MCF 10A (cell line): ENCODE measurements around the gene ZEB1. TPM values are rescaled to one million over a fixed set of nuclear protein-coding genes. Genes with fewer than 3 reads are reported as not detected.

ENCODE experiments used
- BruUV-seq: library from RNA; stranded (reverse); fragments of 400-500 nt; replicated peaks from 2 replicates; lab custom pipeline; 2021; lab: Mats Ljungman, UMichigan
- CTCF ChIA-PET: fragments of 300-600 bp; sonication (Branson Sonifier 250); formaldehyde crosslinking; extraction: SDS; loops from one replicate; lab custom pipeline; 2021; ENCODE audit warnings: antibody characterized with exemption, inconsistent platforms; lab: Yijun Ruan, JAX
- POLR2A ChIA-PET: fragments of 300-600, 350-650 bp; sonication (Branson Sonifier 250); formaldehyde crosslinking; extraction: SDS; loops from one replicate; lab custom pipeline; 2020; ENCODE audit warnings: antibody characterized with exemption, inconsistent platforms; lab: Yijun Ruan, JAX
- DNase-seq: peaks from one replicate; pipeline ENCODE4 v3.0.0-alpha.2; 2018; ENCODE audit not compliant: unreplicated experiment
- H3K27ac Mint-ChIP-seq: one replicate; pipeline ENCODE4 v1.8.0; 2022; ENCODE audit warnings: mild to moderate bottlenecking, low read depth, mixed read lengths; ENCODE audit not compliant: unreplicated experiment
- H3K27me3 Mint-ChIP-seq: one replicate; pipeline ENCODE4 v1.8.0; 2022; ENCODE audit warnings: mixed read lengths; ENCODE audit not compliant: insufficient read depth, unreplicated experiment
- H3K36me3 Mint-ChIP-seq: one replicate; pipeline ENCODE4 v1.8.0; 2022; ENCODE audit warnings: mild to moderate bottlenecking, moderate library complexity, mixed read lengths; ENCODE audit not compliant: insufficient read depth, unreplicated experiment
- H3K4me1 Mint-ChIP-seq: one replicate; pipeline ENCODE4 v1.8.0; 2022; ENCODE audit warnings: mixed read lengths; ENCODE audit not compliant: insufficient read depth, unreplicated experiment
- H3K4me3 Mint-ChIP-seq: one replicate; pipeline ENCODE4 v1.8.0; 2022; ENCODE audit warnings: mild to moderate bottlenecking, moderate library complexity, mixed read lengths; ENCODE audit not compliant: unreplicated experiment
- H3K9me3 Mint-ChIP-seq: one replicate; pipeline ENCODE4 v1.8.0; 2022; ENCODE audit warnings: mixed read lengths; ENCODE audit not compliant: unreplicated experiment
- intact Hi-C: fragments of 100-400 bp; cut with micrococcal nuclease; formaldehyde crosslinking; loops from 2 replicates; pipeline ENCODE4 v1.14.1; 2022
- total RNA-seq: library from RNA; stranded (reverse); gene quantifications from 2 replicates; pipeline ENCODE4 v1.2.3, GENCODE V29; 2022
- TF ChIP-seq, protein P1 (sequence below): fragments of 200-600 bp; IDR thresholded peaks from one replicate; pipeline ENCODE4 v1.8.0; 2022; ENCODE audit warnings: antibody characterized with exemption, mild to moderate bottlenecking; ENCODE audit not compliant: unreplicated experiment

Gene ZEB1
- total RNA-seq, 1 experiment from 2014 or later, result 15.1 TPM

DNA sequence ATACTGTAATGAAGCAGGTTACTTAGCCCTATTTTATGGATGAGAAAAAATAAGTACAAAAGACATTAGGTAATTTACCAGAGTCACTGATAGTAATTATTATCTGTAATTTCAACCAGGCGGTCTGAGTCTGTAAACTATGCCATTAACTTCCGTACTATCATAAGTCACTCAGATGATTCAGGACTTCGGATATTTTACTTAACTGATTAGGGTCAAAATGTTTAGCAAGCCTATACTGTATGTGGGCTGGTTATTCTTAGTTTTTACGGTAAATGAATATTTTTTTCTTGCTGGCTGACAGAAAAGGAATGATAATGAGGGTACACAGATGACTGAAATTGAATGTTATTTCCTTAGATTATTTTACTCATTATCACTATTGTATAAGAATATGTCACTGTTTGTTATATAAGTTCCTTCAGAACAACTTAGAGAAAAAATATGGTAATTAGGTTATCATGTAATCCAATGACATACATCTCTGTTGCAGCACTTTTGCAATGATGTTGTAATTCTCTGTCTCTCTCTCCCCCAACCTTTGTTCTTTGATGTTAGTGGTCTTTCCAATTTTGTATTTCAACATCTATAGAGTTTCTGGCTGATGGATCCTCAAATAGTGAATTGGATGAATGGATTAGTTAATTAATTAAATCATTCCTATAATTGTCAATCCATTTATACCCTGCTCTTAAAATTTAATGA lies 165.6 kb downstream of the ZEB1 start:
- Mint-ChIP-seq H3K9me3 (peaks cover 6% of the 10 kb centered on the region), H3K27ac (no peak overlapping the region), H3K27me3 (no peaks in the 10 kb centered on the region), H3K4me3 (no peak overlapping the region), H3K36me3 (no peaks in the 10 kb centered on the region), H3K4me1 (peaks cover 7% of the 10 kb centered on the region)
- TF ChIP-seq, protein P1, sequence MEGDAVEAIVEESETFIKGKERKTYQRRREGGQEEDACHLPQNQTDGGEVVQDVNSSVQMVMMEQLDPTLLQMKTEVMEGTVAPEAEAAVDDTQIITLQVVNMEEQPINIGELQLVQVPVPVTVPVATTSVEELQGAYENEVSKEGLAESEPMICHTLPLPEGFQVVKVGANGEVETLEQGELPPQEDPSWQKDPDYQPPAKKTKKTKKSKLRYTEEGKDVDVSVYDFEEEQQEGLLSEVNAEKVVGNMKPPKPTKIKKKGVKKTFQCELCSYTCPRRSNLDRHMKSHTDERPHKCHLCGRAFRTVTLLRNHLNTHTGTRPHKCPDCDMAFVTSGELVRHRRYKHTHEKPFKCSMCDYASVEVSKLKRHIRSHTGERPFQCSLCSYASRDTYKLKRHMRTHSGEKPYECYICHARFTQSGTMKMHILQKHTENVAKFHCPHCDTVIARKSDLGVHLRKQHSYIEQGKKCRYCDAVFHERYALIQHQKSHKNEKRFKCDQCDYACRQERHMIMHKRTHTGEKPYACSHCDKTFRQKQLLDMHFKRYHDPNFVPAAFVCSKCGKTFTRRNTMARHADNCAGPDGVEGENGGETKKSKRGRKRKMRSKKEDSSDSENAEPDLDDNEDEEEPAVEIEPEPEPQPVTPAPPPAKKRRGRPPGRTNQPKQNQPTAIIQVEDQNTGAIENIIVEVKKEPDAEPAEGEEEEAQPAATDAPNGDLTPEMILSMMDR, result no peak
- intact Hi-C loops, result no loop called here
- no peak for DNase-seq
- no TSS peak for BruUV-seq
- POLR2A ChIA-PET, result no interaction called here
- CTCF ChIA-PET, result no interaction called here

DNA sequence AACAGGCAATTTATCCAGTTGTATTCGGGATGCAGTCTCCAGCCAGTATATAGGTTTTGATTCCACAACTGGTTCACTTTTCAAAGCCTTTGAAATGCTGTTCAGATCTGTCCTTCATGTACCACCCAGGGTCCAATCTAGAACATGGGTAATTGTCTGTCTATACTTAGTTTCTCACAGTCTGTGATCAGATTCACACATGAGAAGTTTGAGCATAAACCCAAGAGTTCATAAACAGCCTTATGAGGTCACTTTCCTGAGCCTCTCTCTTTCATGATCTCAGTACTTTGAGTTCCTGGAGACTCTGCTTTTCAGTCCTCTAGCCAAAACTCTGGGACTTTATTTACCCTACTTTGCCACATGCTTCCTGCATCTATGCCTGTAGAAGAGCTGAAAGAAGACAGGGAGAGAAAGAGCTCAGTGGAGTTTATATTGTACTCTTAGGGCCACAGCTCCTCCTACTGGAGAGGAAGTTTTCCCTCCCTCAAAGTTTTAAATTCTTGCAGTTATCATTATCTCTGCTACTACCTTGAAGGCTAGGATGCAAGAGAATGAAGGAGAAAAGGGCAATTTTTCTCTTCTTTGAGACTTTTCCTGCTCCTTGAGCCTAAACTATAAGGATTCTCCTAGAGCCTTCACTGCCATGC lies 172.0 kb downstream of the ZEB1 start:
- ChIA-PET POLR2A (interaction anchor here (0.6 kb wide), 1 partner anchor 345 kb away, joined by 3 read pairs; no protein-coding TSS in a partner anchor), CTCF (interaction anchor here (0.6 to 1.3 kb wide), 7 partner anchors 11 to 742 kb away, joined by 3 to 8 read pairs (median 4); no protein-coding TSS in a partner anchor)
- H3K4me3 Mint-ChIP-seq, result no peak overlapping the region
- intact Hi-C loops, result loop anchor here (1.0 to 10.0 kb wide), 6 partner anchors 169 to 764 kb away; partner anchors contain the start of gene ZNF438
- H3K9me3 Mint-ChIP-seq, result peaks cover 11% of the 10 kb centered on the region
- no peaks in the 10 kb centered on the region for H3K27me3 Mint-ChIP-seq
- no peak overlapping the region for H3K27ac Mint-ChIP-seq
- peak; percentile 57 for DNase-seq
- TF ChIP-seq, protein P1, result peak; percentile 58
- H3K36me3 Mint-ChIP-seq, result no peaks in the 10 kb centered on the region
- BruUV-seq, result no TSS peak
- H3K4me1 Mint-ChIP-seq, result peaks cover 7% of the 10 kb centered on the region

DNA sequence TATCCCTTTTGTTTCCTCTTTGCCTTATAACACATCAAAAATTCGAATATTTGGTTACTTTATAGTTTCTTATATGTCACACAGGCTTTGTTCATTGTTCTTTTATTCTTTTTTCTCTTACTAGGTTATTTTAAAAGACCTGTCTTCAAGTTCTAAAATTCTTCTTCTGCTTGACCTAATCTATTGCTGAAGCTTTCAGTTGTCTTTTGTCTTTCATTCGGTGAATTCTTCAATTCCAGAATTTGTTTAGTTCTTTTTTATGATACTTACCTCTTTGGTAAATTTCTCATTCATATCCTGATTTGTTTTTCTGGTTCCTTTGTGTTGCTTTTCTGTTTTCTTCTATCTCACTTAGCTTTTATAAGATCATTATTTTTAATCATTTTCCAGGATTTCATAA lies 188.4 kb downstream of the ZEB1 start:
- TF ChIP-seq, protein P1, result no peak
- no TSS peak for BruUV-seq
- Mint-ChIP-seq H3K4me3 (no peak overlapping the region), H3K27ac (no peak overlapping the region), H3K4me1 (no peaks in the 10 kb centered on the region), H3K9me3 (peaks cover 29% of the 10 kb centered on the region), H3K27me3 (no peaks in the 10 kb centered on the region), H3K36me3 (peaks cover 6% of the 10 kb centered on the region)
- no peak for DNase-seq
- CTCF ChIA-PET, result no interaction called here
- POLR2A ChIA-PET, result no interaction called here
- intact Hi-C loops, result no loop called here

DNA sequence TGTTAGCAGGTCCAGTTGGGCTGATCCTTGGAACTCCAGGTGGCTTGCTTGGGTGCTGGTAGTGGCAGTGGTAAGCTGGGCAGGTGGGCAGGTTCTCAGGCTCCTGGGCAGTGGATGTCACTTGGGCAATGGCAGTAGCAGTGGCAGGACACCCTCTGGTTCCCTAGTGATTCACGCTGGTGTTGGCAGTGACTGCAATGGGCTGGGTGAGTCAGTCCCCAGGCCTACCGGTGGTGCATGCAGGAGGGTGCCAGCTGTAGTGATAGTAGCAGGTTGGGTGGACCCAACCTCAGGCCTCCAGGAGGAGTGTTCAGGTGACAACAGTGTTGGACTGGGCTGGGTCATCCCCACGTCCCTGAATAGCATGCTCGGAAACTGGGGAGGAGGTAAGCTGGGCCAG lies 189.2 kb downstream of the ZEB1 start:
- H3K36me3 Mint-ChIP-seq, result peaks cover 6% of the 10 kb centered on the region
- no peak overlapping the region for H3K27ac Mint-ChIP-seq
- DNase-seq, result no peak
- no peaks in the 10 kb centered on the region for H3K27me3 Mint-ChIP-seq
- H3K4me3 Mint-ChIP-seq, result no peak overlapping the region
- POLR2A ChIA-PET, result no interaction called here
- peaks cover 29% of the 10 kb centered on the region for H3K9me3 Mint-ChIP-seq
- TF ChIP-seq, protein P1, result no peak
- CTCF ChIA-PET, result interaction anchor here (1.1 kb wide), 1 partner anchor 17 kb away, joined by 3 read pairs; no protein-coding TSS in a partner anchor
- no TSS peak for BruUV-seq
- intact Hi-C loops, result no loop called here
- no peaks in the 10 kb centered on the region for H3K4me1 Mint-ChIP-seq
